Chondrocyte (in vitro differentiated cells): Measurements from ENCODE around the gene EML4. TPM values are rescaled to one million over a fixed set of nuclear protein-coding genes. Genes with fewer than 3 reads are reported as not detected.
"Not testable (repeated sequence)": the region's sequence is repeated elsewhere in the genome, so short reads cannot be mapped to it uniquely, and the experiment has no call there.

Experiments used
- DNase-seq: peaks from one replicate; pipeline ENCODE4 v3.0.0; 2021; ENCODE audit warnings: mixed read lengths, low spot score
- H3K27ac Mint-ChIP-seq: one replicate; pipeline ENCODE4 v1.8.0; 2021; ENCODE audit warnings: mild to moderate bottlenecking, moderate library complexity, mixed read lengths; ENCODE audit not compliant: unreplicated experiment
- H3K27me3 Mint-ChIP-seq: 2 replicates; pipeline ENCODE4 v1.8.0; 2021; ENCODE audit warnings: low read depth, mixed read lengths
- H3K36me3 Mint-ChIP-seq: 2 replicates; pipeline ENCODE4 v1.8.0; 2021; ENCODE audit warnings: low read depth, mixed read lengths
- H3K4me1 Mint-ChIP-seq: 2 replicates; pipeline ENCODE4 v1.8.0; 2021; ENCODE audit warnings: low read depth, mild to moderate bottlenecking, mixed read lengths
- H3K4me3 Mint-ChIP-seq: one replicate; pipeline ENCODE4 v1.8.0; 2021; ENCODE audit warnings: mild to moderate bottlenecking, moderate library complexity, mixed read lengths; ENCODE audit not compliant: unreplicated experiment
- H3K9me3 Mint-ChIP-seq: 2 replicates; pipeline ENCODE4 v1.8.0; 2021; ENCODE audit warnings: low read depth, mixed read lengths
- total RNA-seq: library from RNA; stranded (reverse); gene quantifications from 3 replicates; pipeline ENCODE4 v1.2.1, GENCODE V29; 2021
- TF ChIP-seq, protein P1 (sequence below): fragments of 200-600 bp; sonication (generic); IDR thresholded peaks from 2 replicates; pipeline ENCODE4 v1.5.0; 2021; ENCODE audit warnings: antibody characterized with exemption, mild to moderate bottlenecking, moderate library complexity

Gene EML4
- total RNA-seq, 1 donor from 2014 or later: 50.0 TPM

DNA sequence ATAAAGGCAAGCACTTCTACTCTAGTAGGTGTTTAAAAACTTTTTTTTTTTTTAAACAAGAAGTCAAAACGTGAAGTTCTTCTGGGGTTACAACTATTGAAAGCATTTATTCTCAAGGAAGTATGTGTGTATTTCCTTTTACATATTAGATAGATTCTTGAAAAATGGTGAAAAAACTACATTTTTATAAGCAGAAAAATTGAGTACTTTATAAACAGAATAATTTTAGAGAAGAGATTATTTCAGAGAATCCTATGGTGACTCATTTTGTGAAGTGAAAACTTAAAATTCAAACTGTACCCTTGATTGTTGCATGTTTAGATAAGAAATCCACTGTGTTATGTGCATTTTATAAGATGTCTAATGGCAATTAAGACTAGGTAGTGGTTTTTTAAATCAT, 2.9 kb downstream of the EML4 start:
- H3K27me3 Mint-ChIP-seq: no peaks in the 10 kb centered on the region
- H3K4me3 Mint-ChIP-seq: no peak overlapping the region
- DNase-seq: no peak
- no peaks in the 10 kb centered on the region for H3K36me3 Mint-ChIP-seq
- no peak overlapping the region for H3K27ac Mint-ChIP-seq
- TF ChIP-seq, protein P1, sequence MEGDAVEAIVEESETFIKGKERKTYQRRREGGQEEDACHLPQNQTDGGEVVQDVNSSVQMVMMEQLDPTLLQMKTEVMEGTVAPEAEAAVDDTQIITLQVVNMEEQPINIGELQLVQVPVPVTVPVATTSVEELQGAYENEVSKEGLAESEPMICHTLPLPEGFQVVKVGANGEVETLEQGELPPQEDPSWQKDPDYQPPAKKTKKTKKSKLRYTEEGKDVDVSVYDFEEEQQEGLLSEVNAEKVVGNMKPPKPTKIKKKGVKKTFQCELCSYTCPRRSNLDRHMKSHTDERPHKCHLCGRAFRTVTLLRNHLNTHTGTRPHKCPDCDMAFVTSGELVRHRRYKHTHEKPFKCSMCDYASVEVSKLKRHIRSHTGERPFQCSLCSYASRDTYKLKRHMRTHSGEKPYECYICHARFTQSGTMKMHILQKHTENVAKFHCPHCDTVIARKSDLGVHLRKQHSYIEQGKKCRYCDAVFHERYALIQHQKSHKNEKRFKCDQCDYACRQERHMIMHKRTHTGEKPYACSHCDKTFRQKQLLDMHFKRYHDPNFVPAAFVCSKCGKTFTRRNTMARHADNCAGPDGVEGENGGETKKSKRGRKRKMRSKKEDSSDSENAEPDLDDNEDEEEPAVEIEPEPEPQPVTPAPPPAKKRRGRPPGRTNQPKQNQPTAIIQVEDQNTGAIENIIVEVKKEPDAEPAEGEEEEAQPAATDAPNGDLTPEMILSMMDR: no peak
- H3K9me3 Mint-ChIP-seq: no peaks in the 10 kb centered on the region
- peaks cover 22% of the 10 kb centered on the region for H3K4me1 Mint-ChIP-seq

DNA sequence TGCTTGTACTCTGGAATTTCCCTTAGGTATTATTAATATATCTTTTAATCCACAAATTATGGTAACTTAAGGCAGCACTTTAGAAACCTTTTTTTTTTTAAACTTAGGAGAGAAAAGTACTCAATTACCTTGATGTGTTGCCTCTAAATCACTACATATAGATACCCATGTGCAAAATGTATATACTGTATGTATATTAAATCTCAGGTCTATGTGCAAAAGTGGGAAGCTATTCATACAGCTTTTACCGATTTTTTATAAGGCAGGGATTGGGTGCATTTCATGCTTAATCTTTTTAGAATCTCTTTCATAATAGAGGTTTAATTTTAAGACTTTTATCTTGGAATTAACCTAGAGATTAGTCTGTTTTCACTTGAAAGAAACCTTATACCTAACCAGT, 3.4 kb downstream of the EML4 start:
- Mint-ChIP-seq H3K4me3 (no peak overlapping the region), H3K27ac (no peak overlapping the region), H3K9me3 (no peaks in the 10 kb centered on the region), H3K4me1 (peaks cover 20% of the 10 kb centered on the region), H3K27me3 (no peaks in the 10 kb centered on the region), H3K36me3 (no peaks in the 10 kb centered on the region)
- TF ChIP-seq, protein P1: no peak
- DNase-seq: no peak

DNA sequence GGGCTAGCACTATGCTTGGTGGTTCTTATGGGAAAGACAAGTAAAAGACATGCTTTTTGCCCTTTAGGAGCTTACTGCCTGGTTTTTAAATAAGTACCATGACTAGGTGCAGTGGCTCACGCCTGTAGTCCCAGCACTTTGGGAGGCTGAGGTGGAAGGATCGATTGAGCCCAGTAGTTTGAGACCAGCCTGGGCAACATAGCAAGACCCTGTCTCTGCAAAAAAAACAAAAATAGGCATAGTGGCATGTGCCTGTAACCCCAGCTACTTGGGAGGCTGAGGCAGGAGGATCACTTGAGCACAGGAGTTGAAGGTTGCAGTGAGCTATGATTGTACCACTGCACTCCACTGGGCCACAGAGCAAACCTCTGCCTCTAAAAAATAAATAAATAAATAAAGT, 4.3 kb downstream of the EML4 start:
- H3K4me1 Mint-ChIP-seq: peaks cover 26% of the 10 kb centered on the region
- not testable (repeated sequence) for H3K27me3 Mint-ChIP-seq, H3K27ac Mint-ChIP-seq

DNA sequence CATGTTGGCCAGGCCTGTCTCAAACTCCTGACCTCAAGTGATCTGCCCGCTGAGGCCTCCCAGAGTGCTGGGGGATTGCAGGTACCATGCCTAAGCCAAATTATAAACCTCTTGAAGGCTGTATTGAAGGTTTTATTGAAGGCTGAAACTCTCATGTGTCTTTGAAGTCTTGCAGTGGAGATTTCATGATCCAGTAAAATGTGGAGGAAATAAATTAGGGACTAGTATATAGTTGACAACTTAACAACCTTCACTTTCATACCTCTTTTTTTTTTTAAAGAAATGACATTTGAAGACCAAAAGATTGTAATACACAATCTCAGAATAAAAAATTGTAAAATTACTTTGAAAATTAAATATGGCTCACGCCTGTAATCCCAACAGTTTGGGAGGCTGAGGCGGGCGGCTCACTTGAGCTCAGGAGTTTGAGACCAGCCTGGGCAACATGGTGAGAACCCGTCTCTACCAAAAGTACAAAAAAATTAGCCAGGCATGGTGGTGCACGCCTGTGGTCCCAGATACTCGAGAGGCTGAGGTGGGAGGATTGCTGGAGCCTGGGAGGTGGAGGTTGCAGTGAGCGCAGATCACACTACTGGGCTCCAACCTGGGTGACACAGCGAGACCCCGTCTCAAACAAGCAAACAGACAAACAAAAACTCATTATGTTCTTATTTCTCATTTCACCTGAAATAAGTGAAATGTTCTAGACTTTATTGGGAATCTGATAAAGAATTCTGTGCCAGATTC, 8.0 kb downstream of the EML4 start:
- Mint-ChIP-seq H3K27me3 (no peaks in the 10 kb centered on the region), H3K4me1 (peaks cover 45% of the 10 kb centered on the region), H3K36me3 (peaks cover 2% of the 10 kb centered on the region), H3K4me3 (no peak overlapping the region), H3K27ac (no peak overlapping the region), H3K9me3 (no peaks in the 10 kb centered on the region)
- TF ChIP-seq, protein P1: no peak
- DNase-seq: no peak

More for the DNA sequence above, 4.3 kb downstream of the EML4 start:
- not testable (repeated sequence) for H3K4me3 Mint-ChIP-seq, H3K9me3 Mint-ChIP-seq, H3K36me3 Mint-ChIP-seq, DNase-seq

DNA sequence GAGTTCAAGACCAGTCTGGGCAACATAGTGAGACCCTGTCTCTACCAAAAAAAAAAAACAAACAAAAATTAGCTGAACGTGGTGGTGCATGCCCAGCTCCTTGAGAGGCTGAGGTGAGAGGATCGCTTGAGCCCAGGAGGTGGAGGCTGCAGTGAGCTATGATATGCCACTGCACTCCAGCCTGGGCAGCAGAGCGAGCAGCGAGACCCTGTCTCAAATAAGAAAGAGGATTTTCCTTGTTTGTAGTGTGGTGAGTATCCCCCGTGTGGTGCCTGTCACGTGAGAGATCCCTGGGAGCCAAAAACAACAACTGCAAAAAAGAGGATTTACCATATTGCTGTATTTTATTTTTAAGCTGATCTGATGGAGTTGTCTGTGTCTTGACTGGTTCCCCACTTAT, 9.2 kb downstream of the EML4 start:
- peaks cover 4% of the 10 kb centered on the region for H3K36me3 Mint-ChIP-seq
- H3K27ac Mint-ChIP-seq: no peak overlapping the region
- no peaks in the 10 kb centered on the region for H3K9me3 Mint-ChIP-seq
- H3K4me1 Mint-ChIP-seq: peaks cover 56% of the 10 kb centered on the region
- no peaks in the 10 kb centered on the region for H3K27me3 Mint-ChIP-seq
- no peak overlapping the region for H3K4me3 Mint-ChIP-seq
- DNase-seq: no peak
- TF ChIP-seq, protein P1: no peak

- Mint-ChIP-seq H3K27ac (peak overlapping the region; percentile 73), H3K27me3 (no peaks in the 10 kb centered on the region), H3K36me3 (peaks cover 4% of the 10 kb centered on the region), H3K9me3 (no peaks in the 10 kb centered on the region), H3K4me1 (peaks cover 66% of the 10 kb centered on the region), H3K4me3 (no peak overlapping the region)
- TF ChIP-seq, protein P1: no peak
- no peak for DNase-seq
These were observed 11.1 kb downstream of the EML4 start for GRCh38 chr2:42180300-42180699.
